IMR-90 (cell line): Measurements from ENCODE around the gene GSN. TPM values are rescaled to one million over a fixed set of nuclear protein-coding genes. Genes with fewer than 3 reads are reported as not detected.

Experiments used
- ATAC-seq: fragments of 200-7000 bp; cut with Tn5 transposase; 2 replicates; pipeline ENCODE4 v1.9.1; 2020; ENCODE audit warnings: low read depth, mild to moderate bottlenecking, moderate library complexity
- BruUV-seq: library from RNA; stranded (reverse); fragments of 400-500 nt; replicated peaks from 2 replicates; lab custom pipeline; 2021; lab: Mats Ljungman, UMichigan
- CTCF ChIA-PET: fragments of 300-600 bp; formaldehyde crosslinking; extraction: SDS; loops from one replicate; lab custom pipeline; 2021; ENCODE audit warnings: antibody characterized with exemption; lab: Yijun Ruan, JAX
- POLR2A ChIA-PET: fragments of 300-600 bp; sonication (Branson Sonifier 250); formaldehyde crosslinking; loops from one replicate; lab custom pipeline; 2022; ENCODE audit warnings: antibody characterized with exemption; ENCODE audit not compliant: unreplicated experiment; lab: Charles Lee
- DNase-seq: peaks from one replicate; pipeline ENCODE4 v3.0.0; 2013
- H2AFZ ChIP-seq: replicated peaks from 2 replicates; pipeline ENCODE3; 2013; ENCODE audit warnings: low read length, mild to moderate bottlenecking; ENCODE audit not compliant: poor library complexity
- H2AK5ac ChIP-seq: 2 replicates; pipeline ENCODE4 v1.6.1; 2013; ENCODE audit warnings: low read depth, low read length, inconsistent platforms
- H2AK9ac ChIP-seq: replicated peaks from 2 replicates; pipeline ENCODE3; 2013; ENCODE audit warnings: mild to moderate bottlenecking, low read depth, low read length, moderate library complexity; ENCODE audit not compliant: poor library complexity
- H2BK120ac ChIP-seq: 2 replicates; pipeline ENCODE4 v1.6.1; 2013; ENCODE audit warnings: low read depth, low read length, inconsistent platforms
- H2BK15ac ChIP-seq: 3 replicates; pipeline ENCODE4 v1.6.1; 2013; ENCODE audit warnings: low read depth, low read length, inconsistent platforms
- H2BK20ac ChIP-seq: 2 replicates; pipeline ENCODE4 v1.6.1; 2013; ENCODE audit warnings: low read depth, mild to moderate bottlenecking, inconsistent platforms, low read length, moderate library complexity
- H2BK5ac ChIP-seq: 2 replicates; pipeline ENCODE4 v1.6.1; 2013; ENCODE audit warnings: mild to moderate bottlenecking, low read depth, low read length, inconsistent platforms; ENCODE audit not compliant: poor library complexity, severe bottlenecking
- H3K14ac ChIP-seq: replicated peaks from 2 replicates; pipeline ENCODE4 v1.6.1; 2013; ENCODE audit warnings: low read depth, low read length, inconsistent platforms
- H3K18ac ChIP-seq: 2 replicates; pipeline ENCODE4 v1.6.1; 2013; ENCODE audit warnings: low read depth, low read length, control low read depth
- H3K23ac ChIP-seq: 2 replicates; pipeline ENCODE4 v1.6.1; 2013; ENCODE audit warnings: low read depth, low read length, inconsistent platforms
- H3K27ac ChIP-seq: 2 replicates; pipeline ENCODE4 v1.5.1; 2013; ENCODE audit warnings: mild to moderate bottlenecking, control low read depth, low read length; ENCODE audit not compliant: insufficient read depth
- H3K27me3 ChIP-seq: 2 replicates; pipeline ENCODE4 v1.6.1; 2013; ENCODE audit warnings: low read length; ENCODE audit not compliant: control insufficient read depth, insufficient read depth
- H3K36me3 ChIP-seq: 2 replicates; pipeline ENCODE4 v1.6.1; 2013; ENCODE audit warnings: low read length, mixed read lengths; ENCODE audit not compliant: control insufficient read depth, insufficient read depth
- H3K4ac ChIP-seq: 2 replicates; pipeline ENCODE4 v1.6.1; 2013; ENCODE audit warnings: low read depth, low read length, inconsistent platforms
- H3K4me1 ChIP-seq: 2 replicates; pipeline ENCODE4 v1.6.1; 2013; ENCODE audit warnings: low read length, mixed read lengths; ENCODE audit not compliant: control insufficient read depth, insufficient read depth
- H3K4me2 ChIP-seq: 2 replicates; pipeline ENCODE4 v1.6.1; 2013; ENCODE audit warnings: low read depth, mild to moderate bottlenecking, control low read depth, low read length, moderate library complexity
- H3K4me3 ChIP-seq: 2 replicates; pipeline ENCODE4 v1.5.1; 2013; ENCODE audit warnings: low read depth, mild to moderate bottlenecking, control low read depth, low read length, moderate library complexity; ENCODE audit not compliant: insufficient read depth
- H3K56ac ChIP-seq: 2 replicates; pipeline ENCODE4 v1.6.1; 2013; ENCODE audit warnings: low read length, inconsistent platforms; ENCODE audit not compliant: insufficient read depth; ENCODE audit errors: extremely low read depth
- H3K79me1 ChIP-seq, 2 experiments: 2 replicates each; pipeline ENCODE4 v1.6.1; 2013; ENCODE audit warnings: low read length in 2 of 2, inconsistent platforms in 1 of 2, low read depth in 1 of 2
- H3K9ac ChIP-seq: 2 replicates; pipeline ENCODE4 v1.6.1; 2013; ENCODE audit warnings: low read depth, low read length, control low read depth
- H3K9me1 ChIP-seq: 2 replicates; pipeline ENCODE4 v1.6.1; 2013; ENCODE audit warnings: low read length, inconsistent platforms; ENCODE audit not compliant: insufficient read depth
- H3K9me3 ChIP-seq: 2 replicates; pipeline ENCODE4 v1.6.1; 2013; ENCODE audit warnings: low read length; ENCODE audit not compliant: control insufficient read depth, insufficient read depth
- H4K20me1 ChIP-seq: 2 replicates; pipeline ENCODE4 v1.6.1; 2013; ENCODE audit warnings: low read length, inconsistent platforms; ENCODE audit not compliant: insufficient read depth
- H4K5ac ChIP-seq: 2 replicates; pipeline ENCODE4 v1.6.1; 2013; ENCODE audit warnings: mild to moderate bottlenecking, low read depth, low read length, control low read depth
- H4K8ac ChIP-seq, 2 experiments: 2 replicates each; pipeline ENCODE4 v1.6.1; 2013; ENCODE audit warnings: low read depth in 2 of 2, low read length in 2 of 2, control low read depth in 1 of 2, inconsistent platforms in 1 of 2
- H4K91ac ChIP-seq: 2 replicates; pipeline ENCODE4 v1.6.1; 2013; ENCODE audit warnings: low read depth, low read length, inconsistent platforms; ENCODE audit not compliant: insufficient read depth
- CEBPB ChIP-seq: IDR thresholded peaks from 2 replicates; pipeline ENCODE4 v1.6.1; 2012; ENCODE audit warnings: low read depth, low read length, improper control_type of control experiment
- CHD1 ChIP-seq: IDR thresholded peaks from 2 replicates; pipeline ENCODE4 v1.6.1; 2012; ENCODE audit warnings: low read depth, low read length, improper control_type of control experiment
- CTCF ChIP-seq: conservative IDR thresholded peaks from 2 replicates; pipeline ENCODE4 v1.5.1; 2012; ENCODE audit warnings: mild to moderate bottlenecking, low read depth, low read length, improper control_type of control experiment
- ELK1 ChIP-seq: fragments of 150-350 bp; IDR thresholded peaks from 2 replicates; pipeline ENCODE4 v1.6.1; 2016; ENCODE audit warnings: low read depth, mild to moderate bottlenecking, low read length, moderate library complexity, borderline replicate concordance
- FOS ChIP-seq: fragments of 150-350 bp; IDR thresholded peaks from 2 replicates; pipeline ENCODE4 v1.6.1; 2016; ENCODE audit warnings: low read depth, low read length
- MAFK ChIP-seq: IDR thresholded peaks from 2 replicates; pipeline ENCODE4 v1.6.1; 2012; ENCODE audit warnings: low read depth, low read length, improper control_type of control experiment
- MXI1 ChIP-seq: IDR thresholded peaks from 2 replicates; pipeline ENCODE4 v1.6.1; 2012; ENCODE audit warnings: low read depth, mild to moderate bottlenecking, low read length, moderate library complexity, borderline replicate concordance
- NFE2L2 ChIP-seq: fragments of 150-350 bp; IDR thresholded peaks from 2 replicates; pipeline ENCODE4 v1.6.1; 2016; ENCODE audit warnings: low read depth, mild to moderate bottlenecking, low read length
- RAD21 ChIP-seq: IDR thresholded peaks from 2 replicates; pipeline ENCODE4 v1.6.1; 2012; ENCODE audit warnings: low read length, improper control_type of control experiment
- RCOR1 ChIP-seq: IDR thresholded peaks from 2 replicates; pipeline ENCODE4 v1.6.1; 2012; ENCODE audit warnings: mild to moderate bottlenecking, low read length, improper control_type of control experiment; ENCODE audit not compliant: insufficient replicate concordance
- RFX5 ChIP-seq: IDR thresholded peaks from 2 replicates; pipeline ENCODE4 v1.8.0; 2012; ENCODE audit warnings: low read depth, mild to moderate bottlenecking, low read length, moderate library complexity
- USF2 ChIP-seq: fragments of 150-350 bp; IDR thresholded peaks from 2 replicates; pipeline ENCODE4 v1.6.1; 2017; ENCODE audit warnings: mild to moderate bottlenecking, antibody characterized with exemption, low read length, low read depth
- WGBS, 2 experiments: methylation state at CpG; one replicate each; pipeline versions ENCODE4 v1.1.5 to v1.1.7; 2013; ENCODE audit warnings: missing lambda C conversion rate in 2 of 2; ENCODE audit not compliant: insufficient read length in 1 of 2; ENCODE audit errors: extremely low coverage in 2 of 2; 5-methylcytosine and 5-hydroxymethylcytosine counted together
- dilution Hi-C: fragments of 300-500 bp; cut with HindIII; formaldehyde crosslinking; loops from one replicate; pipeline ENCODE4 v1.14.3; 2018; ENCODE audit warnings: low sequenced_read_pairs; ENCODE audit not compliant: unreplicated experiment
- in situ Hi-C: fragments of 300-500 bp; cut with MboI; formaldehyde crosslinking; loops from 3 replicates; pipeline ENCODE4 v1.14.3; 2019; ENCODE audit warnings: low sequenced_read_pairs, inconsistent platforms, mixed read lengths
- intact Hi-C: fragments of 100-400 bp; cut with micrococcal nuclease; formaldehyde crosslinking; loops from 2 replicates; pipeline ENCODE4 v1.10.0; 2022
- polyA plus RNA-seq, 3 experiments: library from polyadenylated mRNA; depleted of rRNA; stranded (reverse); fragments of >200 nt; gene quantifications; 2 replicates each; pipeline ENCODE4 v1.2.3, GENCODE V29; 2012; ENCODE audit warnings: low replicate concordance in 1 of 3
- total RNA-seq: library from RNA; depleted of rRNA; stranded (reverse); fragments of >200 nt; gene quantifications from 2 replicates; pipeline ENCODE4 v1.2.3, GENCODE V29; 2012

GSN gene
- total and polyA plus RNA-seq, 2 of the 4 experiments (the other 2 are of a cell fraction) = 495 to 547 TPM

GRCh38 chr9:121286688-121286972 is 18.7 kb downstream of the GSN start:
- Histone ChIP-seq H3K18ac (peak overlapping the region; percentile 84), H3K23ac (peak overlapping the region; percentile 90), H4K8ac (peak overlapping the region; percentile 89 to 94), H3K4me2 (peak overlapping the region; percentile 34), H3K27me3 (no peaks in the 10 kb centered on the region), H2AK5ac (peak overlapping the region; percentile 96), H4K5ac (peak overlapping the region; percentile 86), H3K79me1 (peaks cover 37 to 84% of the 10 kb centered on the region in 2 experiments), H3K4ac (peak overlapping the region; percentile 96), H3K9me1 (peaks cover 56% of the 10 kb centered on the region), H3K4me1 (peaks cover 54% of the 10 kb centered on the region), H3K9ac (peak overlapping the region; percentile 13; the same call in 1 of the 2 replicates), H3K56ac (peak overlapping the region; percentile 85), H4K20me1 (no peaks in the 10 kb centered on the region; the same call in 1 of the 2 replicates), H3K4me3 (no peak overlapping the region), H2BK5ac (peak overlapping the region; percentile 94), H2BK20ac (peak overlapping the region; percentile 95), H2AFZ (peak overlapping the region; percentile 88), H2BK120ac (peak overlapping the region; percentile 98), H3K36me3 (peaks cover 32% of the 10 kb centered on the region), H3K9me3 (no peaks in the 10 kb centered on the region), H3K27ac (peak overlapping the region; percentile 89), H2AK9ac (peak overlapping the region; percentile 99), H3K14ac (peak overlapping the region; percentile 95), H2BK15ac (peak overlapping the region; percentile 96), H4K91ac (peak overlapping the region; percentile 98)
- CTCF ChIA-PET = interaction anchor here (0.8 to 2.0 kb wide), 3 partner anchors 8 to 33 kb away, joined by 4 to 12 read pairs (median 7); no protein-coding TSS in a partner anchor
- dilution Hi-C loops = no loop called here
- in situ Hi-C loops = no loop called here
- intact Hi-C loops = no loop called here
- TF ChIP-seq CHD1 (no peak), CTCF (no peak), RCOR1 (no peak), RAD21 (no peak), NFE2L2 (no peak), USF2 (no peak), MAFK (no peak), RFX5 (no peak), MXI1 (no peak), FOS (no peak), ELK1 (no peak), CEBPB (no peak)
- no CpG with 5 or more reads among the region's 2 CpGs for WGBS, 2 experiments
- ATAC-seq (no peak), DNase-seq (no peak)
- no TSS peak for BruUV-seq
- POLR2A ChIA-PET = interaction anchor here (1.3 to 1.8 kb wide), 2 partner anchors 9 to 13 kb away, joined by 4 to 6 read pairs; no protein-coding TSS in a partner anchor
